ENCODE data around the gene RBM47. TPM values are rescaled to one million over a fixed set of nuclear protein-coding genes. Genes with fewer than 3 reads are reported as not detected.
A peak's percentile ranks its signal among the peaks of the same experiment; 100 is the strongest.

The RBM47 gene
- total RNA-seq, 4 donors from 2014 or later: 200 to 369 (median 323) TPM

DNA sequence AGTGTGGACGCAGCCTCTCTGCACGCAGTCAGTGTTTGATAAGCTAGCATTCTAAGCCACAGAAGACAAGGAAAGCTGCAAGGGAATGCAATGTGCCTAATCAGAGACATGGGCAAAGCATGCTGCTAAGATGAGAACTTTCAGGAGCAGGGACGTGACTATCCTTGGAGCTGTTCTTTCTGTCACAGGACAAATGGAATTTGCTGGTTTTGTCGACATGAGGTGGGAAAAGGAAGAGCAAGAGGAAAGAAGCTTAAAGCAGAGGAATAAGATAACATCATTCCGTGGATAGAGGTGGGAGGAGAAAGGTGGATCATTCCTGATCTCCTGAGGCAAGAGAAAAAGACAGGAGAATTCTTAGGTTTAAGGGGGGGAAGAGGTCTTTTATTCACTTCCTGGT lies 33.7 kb downstream of the RBM47 start:
- Histone ChIP-seq H3K27ac (no peak overlapping the region), H3K4me3 (replicated peaks in 1 of 3) (no peak overlapping the region), H3K27me3 (no peaks in the 10 kb centered on the region), H3K9me3 (no peaks in the 10 kb centered on the region), H3K36me3 (peaks cover 3 to 8% of the 10 kb centered on the region in 2 donors), H3K4me1 (peaks cover 0 to 9% of the 10 kb centered on the region in 2 donors)
- intact Hi-C loops (cut with DNase I): no loop called here
- WGBS, 2 donors: 84% methylated on average over 5 of the region's 5 CpGs
- TF ChIP-seq CTCF (IDR thresholded peaks at IDR 0.05) (no peak), POLR2A (IDR thresholded peaks at IDR 0.05) (no peak)
- DNase-seq: no peak

- no peak for DNase-seq
- H3K36me3 ChIP-seq: peaks cover 3 to 8% of the 10 kb centered on the region in 2 donors
- peaks cover 0 to 4% of the 10 kb centered on the region in 2 donors for H3K4me1 ChIP-seq
- TF ChIP-seq CTCF (IDR thresholded peaks at IDR 0.05) (no peak), POLR2A (IDR thresholded peaks at IDR 0.05) (no peak)
- H3K27me3 ChIP-seq: no peaks in the 10 kb centered on the region
- H3K9me3 ChIP-seq: no peaks in the 10 kb centered on the region
- H3K27ac ChIP-seq: no peak overlapping the region
- intact Hi-C loops (cut with DNase I): no loop called here
- H3K4me3 ChIP-seq (replicated peaks in 1 of 3): no peak overlapping the region
- WGBS, 2 donors: 77 to 83% methylated on average over 14 of the region's 14 CpGs
These were observed 35.1 kb downstream of the RBM47 start for GRCh38 chr4:40594261-40595178.

GRCh38 chr4:40592034-40592433 lies 37.6 kb downstream of the RBM47 start:
- intact Hi-C loops (cut with DNase I): no loop called here
- H3K27ac ChIP-seq: no peak overlapping the region
- H3K4me1 ChIP-seq: peaks cover 0 to 5% of the 10 kb centered on the region in 2 donors
- WGBS, 2 donors: 91% methylated on average over 3 of the region's 3 CpGs
- no peak overlapping the region for H3K4me3 ChIP-seq (replicated peaks in 1 of 3)
- DNase-seq: no peak
- no peaks in the 10 kb centered on the region for H3K27me3 ChIP-seq
- TF ChIP-seq POLR2A (IDR thresholded peaks at IDR 0.05): no peak
- TF ChIP-seq CTCF (IDR thresholded peaks at IDR 0.05): no peak
- H3K9me3 ChIP-seq: no peaks in the 10 kb centered on the region
- H3K36me3 ChIP-seq: peaks cover 3 to 8% of the 10 kb centered on the region in 2 donors

DNA sequence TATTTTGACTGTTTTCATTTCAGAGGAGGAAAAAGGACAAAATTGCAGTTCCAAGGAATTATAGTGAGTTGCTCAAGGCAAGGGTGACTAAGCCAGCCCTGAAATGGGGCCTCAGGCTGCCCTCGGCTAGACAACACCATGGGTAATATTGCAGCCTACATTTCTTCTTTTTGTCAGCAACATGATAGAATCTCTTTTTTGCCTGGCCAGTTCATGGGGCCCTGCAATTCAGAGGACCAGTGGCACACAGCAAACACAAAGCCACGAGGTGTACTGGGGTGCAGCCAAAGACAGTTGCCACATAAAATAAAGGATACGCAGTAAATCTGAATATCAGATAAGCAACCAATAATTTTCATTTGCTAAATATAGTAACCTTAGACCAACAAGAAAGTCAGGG lies 41.8 kb downstream of the RBM47 start:
- peaks cover 3 to 12% of the 10 kb centered on the region in 2 donors for H3K4me1 ChIP-seq
- intact Hi-C loops (cut with DNase I): no loop called here
- TF ChIP-seq CTCF (IDR thresholded peaks at IDR 0.05) (no peak), POLR2A (IDR thresholded peaks at IDR 0.05) (no peak)
- H3K4me3 ChIP-seq (replicated peaks in 1 of 3): no peak overlapping the region
- 78 to 85% methylated on average over 3 of the region's 3 CpGs for WGBS, 2 donors
- no peaks in the 10 kb centered on the region for H3K27me3 ChIP-seq
- H3K27ac ChIP-seq: no peak overlapping the region
- H3K9me3 ChIP-seq: no peaks in the 10 kb centered on the region
- no peak for DNase-seq
- H3K36me3 ChIP-seq: no peaks in the 10 kb centered on the region

DNA sequence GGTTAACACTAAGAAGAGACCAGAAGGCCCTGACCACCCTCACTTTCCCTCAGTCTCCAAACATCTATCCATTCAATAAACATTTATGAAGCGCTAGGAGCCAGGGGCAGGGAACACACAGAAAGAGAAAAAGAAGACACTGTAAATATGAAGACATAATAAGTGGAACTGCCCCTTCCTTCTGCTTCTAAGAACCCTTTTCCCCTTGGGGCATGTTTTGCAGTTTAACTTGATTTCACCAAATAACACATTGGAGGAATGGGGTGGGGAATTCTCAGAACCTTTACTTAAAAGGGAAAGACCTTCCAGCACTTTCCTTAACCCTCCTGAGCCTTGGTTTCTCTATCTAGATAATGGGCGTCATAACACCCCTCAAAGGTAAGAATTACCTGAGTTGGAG lies 42.3 kb downstream of the RBM47 start:
- Histone ChIP-seq H3K27ac (peak overlapping the region in 1 of 3 donors; percentile 16), H3K36me3 (no peaks in the 10 kb centered on the region), H3K4me1 (peaks cover 3 to 12% of the 10 kb centered on the region in 2 donors), H3K9me3 (no peaks in the 10 kb centered on the region), H3K27me3 (no peaks in the 10 kb centered on the region), H3K4me3 (replicated peaks in 1 of 3) (no peak overlapping the region)
- intact Hi-C loops (cut with DNase I): no loop called here
- DNase-seq: no peak
- WGBS, 2 donors: 94 to 95% methylated on average over 2 of the region's 2 CpGs
- no peak for TF ChIP-seq CTCF (IDR thresholded peaks at IDR 0.05)

Measured in thyroid gland (tissue), 4 donors.